GM23338 (cell line): ENCODE measurements around the gene PAK1IP1. TPM values are rescaled to one million over a fixed set of nuclear protein-coding genes. Genes with fewer than 3 reads are reported as not detected.

Experiments used
- ATAC-seq: fragments of 200-7000 bp; cut with Tn5 transposase; 3 replicates; pipeline ENCODE4 v1.9.1; 2020
- DNase-seq: peaks from one replicate; pipeline ENCODE4 v3.0.0-alpha.2; 2015; ENCODE audit warnings: low spot score
- H2AFZ ChIP-seq: fragments of 200-600 bp; sonication (generic); 2 replicates; pipeline ENCODE4 v1.8.0; 2016; ENCODE audit warnings: antibody characterized with exemption, mild to moderate bottlenecking, moderate library complexity
- H3F3A ChIP-seq: fragments of 200-600 bp; sonication (generic); replicated peaks from 2 replicates; pipeline ENCODE4 v1.8.0; 2017; ENCODE audit warnings: antibody characterized with exemption, mixed run types, low read depth
- H3K27ac ChIP-seq: fragments of 200-600 bp; sonication (generic); 2 replicates; pipeline ENCODE4 v1.6.1; 2016; ENCODE audit warnings: low read depth
- H3K27me3 ChIP-seq: fragments of 200-600 bp; sonication (generic); 2 replicates; pipeline ENCODE4 v1.8.0; 2016; ENCODE audit warnings: mild to moderate bottlenecking, mixed run types, moderate library complexity; ENCODE audit not compliant: insufficient read depth
- H3K36me3 ChIP-seq: fragments of 200-600 bp; sonication (generic); 2 replicates; pipeline ENCODE4 v1.8.0; 2016; ENCODE audit warnings: mild to moderate bottlenecking; ENCODE audit not compliant: insufficient read depth
- H3K4me1 ChIP-seq: fragments of 200-600 bp; sonication (generic); 2 replicates; pipeline ENCODE4 v1.8.0; 2016; ENCODE audit warnings: mild to moderate bottlenecking, moderate library complexity; ENCODE audit not compliant: insufficient read depth
- H3K4me2 ChIP-seq: fragments of 200-600 bp; sonication (generic); 2 replicates; pipeline ENCODE4 v1.7.1; 2017; ENCODE audit warnings: mixed run types
- H3K4me3 ChIP-seq: fragments of 200-600 bp; sonication (generic); 2 replicates; pipeline ENCODE4 v1.6.1; 2016; ENCODE audit warnings: mixed run types
- H3K79me2 ChIP-seq: fragments of 200-600 bp; sonication (generic); replicated peaks from 2 replicates; pipeline ENCODE4 v1.8.0; 2017; ENCODE audit warnings: mild to moderate bottlenecking; ENCODE audit not compliant: insufficient read depth
- H3K9me2 ChIP-seq: fragments of 200-600 bp; sonication (generic); 2 replicates; pipeline ENCODE4 v1.8.0; 2017; ENCODE audit not compliant: insufficient read depth
- H4K20me1 ChIP-seq: fragments of 200-600 bp; sonication (generic); replicated peaks from 2 replicates; pipeline ENCODE4 v1.8.0; 2017; ENCODE audit warnings: mild to moderate bottlenecking; ENCODE audit not compliant: insufficient read depth
- H3K27ac Mint-ChIP-seq: 2 replicates; pipeline ENCODE4 v1.8.0; 2020; ENCODE audit warnings: inconsistent platforms, mild to moderate bottlenecking, moderate library complexity, mixed read lengths
- H3K27me3 Mint-ChIP-seq: 3 replicates; pipeline ENCODE4 v1.8.0; 2022; ENCODE audit warnings: low read depth, mild to moderate bottlenecking, moderate library complexity, mixed read lengths, inconsistent platforms; ENCODE audit not compliant: insufficient read depth, poor library complexity
- H3K36me3 Mint-ChIP-seq: 3 replicates; pipeline ENCODE4 v1.8.0; 2021; ENCODE audit warnings: low read depth, mild to moderate bottlenecking, inconsistent platforms, moderate library complexity, mixed read lengths
- H3K4me1 Mint-ChIP-seq: 3 replicates; pipeline ENCODE4 v1.8.0; 2020; ENCODE audit warnings: mild to moderate bottlenecking, inconsistent platforms, mixed read lengths
- H3K4me3 Mint-ChIP-seq: 3 replicates; pipeline ENCODE4 v1.8.0; 2021; ENCODE audit warnings: moderate library complexity, mild to moderate bottlenecking, inconsistent platforms, mixed read lengths
- H3K9me3 Mint-ChIP-seq: 3 replicates; pipeline ENCODE4 v1.8.0; 2020; ENCODE audit warnings: moderate library complexity, mild to moderate bottlenecking, inconsistent platforms, mixed read lengths
- JUNB ChIP-seq: IDR thresholded peaks from one replicate; pipeline ENCODE4 v1.6.1; 2016; ENCODE audit warnings: antibody characterized with exemption; ENCODE audit not compliant: unreplicated experiment
- NANOG ChIP-seq: IDR thresholded peaks from 2 replicates; pipeline ENCODE4 v1.6.1; 2016; ENCODE audit warnings: antibody characterized with exemption, borderline replicate concordance
- POLR2AphosphoS5 ChIP-seq: IDR thresholded peaks from 2 replicates; pipeline ENCODE4 v1.6.1; 2016; ENCODE audit warnings: antibody characterized with exemption, low read depth
- ZNF114 ChIP-seq: fragments of 250-450 bp; sonication (Bioruptor Pico); IDR thresholded peaks from 2 replicates; pipeline ENCODE4 v1.5.0; 2020; ENCODE audit warnings: mild to moderate bottlenecking, moderate library complexity
- polyA plus RNA-seq: library from polyadenylated mRNA; unstranded; fragments of >200 nt; fragmentation: Nextera tagmentation; extraction: Ambion mirVana; gene quantifications from 2 replicates; pipeline ENCODE4 v1.2.1, GENCODE V29; 2016
- total RNA-seq: library from RNA; depleted of rRNA; stranded (reverse); fragments of >200 nt; shearing (Covaris generic); gene quantifications from 2 replicates; pipeline ENCODE4 v1.2.3, GENCODE V29; 2014
- TF ChIP-seq, protein P1 (sequence below), 2 experiments: fragments of 200-600 bp in 1 of 2; sonication (generic) in 1 of 2; conservative IDR thresholded peaks; 2 replicates each; pipeline versions ENCODE4 v1.5.1 to v1.6.1; 2016 to 2017; ENCODE audit warnings: antibody characterized with exemption in 2 of 2, low read depth in 2 of 2, mild to moderate bottlenecking in 2 of 2, moderate library complexity in 1 of 2
- TF ChIP-seq, protein P2 (sequence below): IDR thresholded peaks from 2 replicates; pipeline ENCODE4 v1.6.1; 2016; ENCODE audit warnings: antibody characterized with exemption
- TF ChIP-seq, protein P3 (sequence below): fragments of 250-450 bp; sonication (Bioruptor Pico); IDR thresholded peaks from 2 replicates; pipeline ENCODE4 v1.5.0; 2020; ENCODE audit warnings: mild to moderate bottlenecking, moderate library complexity

The PAK1IP1 gene
- total and polyA plus RNA-seq, 2 experiments from 2014 or later = 45.5 to 93.2 TPM

DNA sequence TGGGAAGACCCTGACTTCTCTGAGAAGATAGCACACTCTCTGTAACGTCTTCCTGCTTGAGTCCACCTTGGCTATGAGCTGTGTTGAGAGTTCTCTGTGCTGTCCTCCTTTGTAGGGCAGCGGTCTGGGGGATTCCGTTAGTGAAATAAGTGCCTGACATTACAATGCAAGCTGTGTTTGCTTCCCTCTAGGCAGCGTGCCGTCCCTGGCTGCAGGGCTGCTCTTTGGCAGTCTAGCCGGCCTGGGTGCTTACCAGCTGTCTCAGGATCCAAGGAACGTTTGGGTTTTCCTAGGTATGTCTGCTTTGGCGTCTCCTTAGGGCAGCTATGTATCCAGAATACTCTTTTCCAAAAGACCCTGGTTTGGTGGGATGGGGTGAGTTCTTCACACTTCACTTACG lies 30.9 kb downstream of the PAK1IP1 start:
- Mint-ChIP-seq H3K4me1 (peaks cover 26% of the 10 kb centered on the region), H3K9me3 (peaks cover 10% of the 10 kb centered on the region; the same call in 1 of the 3 replicates), H3K27me3 (peaks cover 8% of the 10 kb centered on the region), H3K36me3 (peaks cover 60% of the 10 kb centered on the region), H3K27ac (no peak overlapping the region; the same call in 1 of the 2 replicates), H3K4me3 (no peak overlapping the region)
- TF ChIP-seq, protein P1, sequence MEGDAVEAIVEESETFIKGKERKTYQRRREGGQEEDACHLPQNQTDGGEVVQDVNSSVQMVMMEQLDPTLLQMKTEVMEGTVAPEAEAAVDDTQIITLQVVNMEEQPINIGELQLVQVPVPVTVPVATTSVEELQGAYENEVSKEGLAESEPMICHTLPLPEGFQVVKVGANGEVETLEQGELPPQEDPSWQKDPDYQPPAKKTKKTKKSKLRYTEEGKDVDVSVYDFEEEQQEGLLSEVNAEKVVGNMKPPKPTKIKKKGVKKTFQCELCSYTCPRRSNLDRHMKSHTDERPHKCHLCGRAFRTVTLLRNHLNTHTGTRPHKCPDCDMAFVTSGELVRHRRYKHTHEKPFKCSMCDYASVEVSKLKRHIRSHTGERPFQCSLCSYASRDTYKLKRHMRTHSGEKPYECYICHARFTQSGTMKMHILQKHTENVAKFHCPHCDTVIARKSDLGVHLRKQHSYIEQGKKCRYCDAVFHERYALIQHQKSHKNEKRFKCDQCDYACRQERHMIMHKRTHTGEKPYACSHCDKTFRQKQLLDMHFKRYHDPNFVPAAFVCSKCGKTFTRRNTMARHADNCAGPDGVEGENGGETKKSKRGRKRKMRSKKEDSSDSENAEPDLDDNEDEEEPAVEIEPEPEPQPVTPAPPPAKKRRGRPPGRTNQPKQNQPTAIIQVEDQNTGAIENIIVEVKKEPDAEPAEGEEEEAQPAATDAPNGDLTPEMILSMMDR (conservative IDR thresholded peaks at IDR 0.05; ENCODE audit: low read depth in 2 of 2) = no peak
- TF ChIP-seq, protein P2, sequence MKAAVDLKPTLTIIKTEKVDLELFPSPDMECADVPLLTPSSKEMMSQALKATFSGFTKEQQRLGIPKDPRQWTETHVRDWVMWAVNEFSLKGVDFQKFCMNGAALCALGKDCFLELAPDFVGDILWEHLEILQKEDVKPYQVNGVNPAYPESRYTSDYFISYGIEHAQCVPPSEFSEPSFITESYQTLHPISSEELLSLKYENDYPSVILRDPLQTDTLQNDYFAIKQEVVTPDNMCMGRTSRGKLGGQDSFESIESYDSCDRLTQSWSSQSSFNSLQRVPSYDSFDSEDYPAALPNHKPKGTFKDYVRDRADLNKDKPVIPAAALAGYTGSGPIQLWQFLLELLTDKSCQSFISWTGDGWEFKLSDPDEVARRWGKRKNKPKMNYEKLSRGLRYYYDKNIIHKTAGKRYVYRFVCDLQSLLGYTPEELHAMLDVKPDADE = no peak
- TF ChIP-seq POLR2AphosphoS5 (no peak), JUNB (no peak), NANOG (no peak), ZNF114 (no peak)
- TF ChIP-seq, protein P3, sequence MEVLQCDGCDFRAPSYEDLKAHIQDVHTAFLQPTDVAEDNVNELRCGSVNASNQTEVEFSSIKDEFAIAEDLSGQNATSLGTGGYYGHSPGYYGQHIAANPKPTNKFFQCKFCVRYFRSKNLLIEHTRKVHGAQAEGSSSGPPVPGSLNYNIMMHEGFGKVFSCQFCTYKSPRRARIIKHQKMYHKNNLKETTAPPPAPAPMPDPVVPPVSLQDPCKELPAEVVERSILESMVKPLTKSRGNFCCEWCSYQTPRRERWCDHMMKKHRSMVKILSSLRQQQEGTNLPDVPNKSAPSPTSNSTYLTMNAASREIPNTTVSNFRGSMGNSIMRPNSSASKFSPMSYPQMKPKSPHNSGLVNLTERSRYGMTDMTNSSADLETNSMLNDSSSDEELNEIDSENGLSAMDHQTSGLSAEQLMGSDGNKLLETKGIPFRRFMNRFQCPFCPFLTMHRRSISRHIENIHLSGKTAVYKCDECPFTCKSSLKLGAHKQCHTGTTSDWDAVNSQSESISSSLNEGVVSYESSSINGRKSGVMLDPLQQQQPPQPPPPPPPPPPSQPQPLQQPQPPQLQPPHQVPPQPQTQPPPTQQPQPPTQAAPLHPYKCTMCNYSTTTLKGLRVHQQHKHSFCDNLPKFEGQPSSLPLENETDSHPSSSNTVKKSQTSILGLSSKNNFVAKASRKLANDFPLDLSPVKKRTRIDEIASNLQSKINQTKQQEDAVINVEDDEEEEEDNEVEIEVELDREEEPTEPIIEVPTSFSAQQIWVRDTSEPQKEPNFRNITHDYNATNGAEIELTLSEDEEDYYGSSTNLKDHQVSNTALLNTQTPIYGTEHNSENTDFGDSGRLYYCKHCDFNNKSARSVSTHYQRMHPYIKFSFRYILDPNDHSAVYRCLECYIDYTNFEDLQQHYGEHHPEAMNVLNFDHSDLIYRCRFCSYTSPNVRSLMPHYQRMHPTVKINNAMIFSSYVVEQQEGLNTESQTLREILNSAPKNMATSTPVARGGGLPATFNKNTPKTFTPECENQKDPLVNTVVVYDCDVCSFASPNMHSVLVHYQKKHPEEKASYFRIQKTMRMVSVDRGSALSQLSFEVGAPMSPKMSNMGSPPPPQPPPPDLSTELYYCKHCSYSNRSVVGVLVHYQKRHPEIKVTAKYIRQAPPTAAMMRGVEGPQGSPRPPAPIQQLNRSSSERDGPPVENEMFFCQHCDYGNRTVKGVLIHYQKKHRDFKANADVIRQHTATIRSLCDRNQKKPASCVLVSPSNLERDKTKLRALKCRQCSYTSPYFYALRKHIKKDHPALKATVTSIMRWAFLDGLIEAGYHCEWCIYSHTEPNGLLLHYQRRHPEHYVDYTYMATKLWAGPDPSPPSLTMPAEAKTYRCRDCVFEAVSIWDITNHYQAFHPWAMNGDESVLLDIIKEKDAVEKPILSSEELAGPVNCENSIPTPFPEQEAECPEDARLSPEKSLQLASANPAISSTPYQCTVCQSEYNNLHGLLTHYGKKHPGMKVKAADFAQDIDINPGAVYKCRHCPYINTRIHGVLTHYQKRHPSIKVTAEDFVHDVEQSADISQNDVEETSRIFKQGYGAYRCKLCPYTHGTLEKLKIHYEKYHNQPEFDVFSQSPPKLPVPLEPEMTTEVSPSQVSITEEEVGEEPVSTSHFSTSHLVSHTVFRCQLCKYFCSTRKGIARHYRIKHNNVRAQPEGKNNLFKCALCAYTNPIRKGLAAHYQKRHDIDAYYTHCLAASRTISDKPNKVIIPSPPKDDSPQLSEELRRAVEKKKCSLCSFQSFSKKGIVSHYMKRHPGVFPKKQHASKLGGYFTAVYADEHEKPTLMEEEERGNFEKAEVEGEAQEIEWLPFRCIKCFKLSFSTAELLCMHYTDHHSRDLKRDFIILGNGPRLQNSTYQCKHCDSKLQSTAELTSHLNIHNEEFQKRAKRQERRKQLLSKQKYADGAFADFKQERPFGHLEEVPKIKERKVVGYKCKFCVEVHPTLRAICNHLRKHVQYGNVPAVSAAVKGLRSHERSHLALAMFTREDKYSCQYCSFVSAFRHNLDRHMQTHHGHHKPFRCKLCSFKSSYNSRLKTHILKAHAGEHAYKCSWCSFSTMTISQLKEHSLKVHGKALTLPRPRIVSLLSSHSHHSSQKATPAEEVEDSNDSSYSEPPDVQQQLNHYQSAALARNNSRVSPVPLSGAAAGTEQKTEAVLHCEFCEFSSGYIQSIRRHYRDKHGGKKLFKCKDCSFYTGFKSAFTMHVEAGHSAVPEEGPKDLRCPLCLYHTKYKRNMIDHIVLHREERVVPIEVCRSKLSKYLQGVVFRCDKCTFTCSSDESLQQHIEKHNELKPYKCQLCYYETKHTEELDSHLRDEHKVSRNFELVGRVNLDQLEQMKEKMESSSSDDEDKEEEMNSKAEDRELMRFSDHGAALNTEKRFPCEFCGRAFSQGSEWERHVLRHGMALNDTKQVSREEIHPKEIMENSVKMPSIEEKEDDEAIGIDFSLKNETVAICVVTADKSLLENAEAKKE (CRISPR knock-in tag) = no peak
- H3K4me3 ChIP-seq = no peak overlapping the region
- no peak overlapping the region for H3K27ac ChIP-seq
- no peak overlapping the region for H2AFZ ChIP-seq
- H3K4me2 ChIP-seq = no peak overlapping the region
- peaks cover 23% of the 10 kb centered on the region for H3F3A ChIP-seq
- no peak for DNase-seq
- peaks cover 19% of the 10 kb centered on the region for H3K4me1 ChIP-seq
- ATAC-seq = no peak
- peaks cover 29% of the 10 kb centered on the region for H3K79me2 ChIP-seq
- peaks cover 7% of the 10 kb centered on the region; the same call in 1 of the 2 replicates for H3K36me3 ChIP-seq
- no peaks in the 10 kb centered on the region for H3K27me3 ChIP-seq
- no peaks in the 10 kb centered on the region for H4K20me1 ChIP-seq
- no peaks in the 10 kb centered on the region for H3K9me2 ChIP-seq
